Left ventricle myocardium inferior (tissue), 1 donor: ENCODE results near the gene STX2. TPM values are rescaled to one million over a fixed set of nuclear protein-coding genes. Genes with fewer than 3 reads are reported as not detected.

ENCODE experiments used
- DNase-seq: peaks from one replicate; pipeline ENCODE4 v3.0.0-alpha.2; 2020
- H3K27ac ChIP-seq: fragments of 200-600 bp; replicated peaks from 2 replicates; pipeline ENCODE4 v1.8.0; 2021
- H3K27me3 ChIP-seq: fragments of 200-600 bp; 2 replicates; pipeline ENCODE4 v1.8.0; 2021; ENCODE audit warnings: low read depth
- H3K36me3 ChIP-seq: fragments of 200-600 bp; 2 replicates; pipeline ENCODE4 v1.8.0; 2021
- H3K4me1 ChIP-seq: fragments of 200-600 bp; 2 replicates; pipeline ENCODE4 v1.8.0; 2021
- H3K4me3 ChIP-seq: fragments of 200-600 bp; 2 replicates; pipeline ENCODE4 v1.8.0; 2021; ENCODE audit warnings: mild to moderate bottlenecking, moderate library complexity
- H3K9me3 ChIP-seq: fragments of 200-600 bp; replicated peaks from 2 replicates; pipeline ENCODE4 v1.8.0; 2021
- intact Hi-C: fragments of 100-400 bp; cut with micrococcal nuclease; formaldehyde crosslinking; loops from one replicate; pipeline ENCODE4 v1.11.0; 2022
- total RNA-seq: library from RNA; stranded (reverse); fragmentation: NEBNext Ultra II Directional; extraction: Animal tissue kit (Norgen Biotek cat#: 25700); gene quantifications from one replicate; pipeline ENCODE4 v1.2.1, GENCODE V29; 2021
- TF ChIP-seq, protein P1 (sequence below): fragments of 200-600 bp; IDR thresholded peaks from 2 replicates; pipeline ENCODE4 v1.8.0; 2021; ENCODE audit warnings: antibody characterized with exemption, mild to moderate bottlenecking, borderline replicate concordance
- donor health status: DM: no; HTN: yes; CAD: no; lungs with severe emphysema.

Gene STX2
- total RNA-seq, 1 donor from 2014 or later = 11.1 TPM

DNA sequence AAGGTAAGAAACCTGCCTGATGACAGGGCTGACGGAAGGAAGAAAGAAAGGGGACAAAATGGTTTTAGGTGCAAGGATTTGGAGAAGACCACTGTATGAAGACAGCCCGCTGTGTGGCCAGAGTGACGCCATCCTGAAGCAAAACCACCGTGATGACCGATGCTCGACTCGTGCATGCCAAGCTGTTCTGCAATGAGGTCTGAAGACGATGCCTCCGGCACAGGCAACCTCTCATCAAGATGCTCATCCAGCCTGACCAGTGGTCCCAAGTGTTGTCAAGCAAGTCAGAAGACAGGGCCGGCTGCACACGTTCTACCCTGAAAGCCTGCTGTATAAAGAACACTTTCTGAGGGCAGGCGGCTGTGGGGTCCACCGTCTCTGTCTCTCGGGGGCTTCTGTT, 34.8 kb downstream of the STX2 start:
- no peak overlapping the region for H3K27ac ChIP-seq
- H3K27me3 ChIP-seq = no peaks in the 10 kb centered on the region
- peaks cover 97% of the 10 kb centered on the region for H3K36me3 ChIP-seq
- TF ChIP-seq, protein P1, sequence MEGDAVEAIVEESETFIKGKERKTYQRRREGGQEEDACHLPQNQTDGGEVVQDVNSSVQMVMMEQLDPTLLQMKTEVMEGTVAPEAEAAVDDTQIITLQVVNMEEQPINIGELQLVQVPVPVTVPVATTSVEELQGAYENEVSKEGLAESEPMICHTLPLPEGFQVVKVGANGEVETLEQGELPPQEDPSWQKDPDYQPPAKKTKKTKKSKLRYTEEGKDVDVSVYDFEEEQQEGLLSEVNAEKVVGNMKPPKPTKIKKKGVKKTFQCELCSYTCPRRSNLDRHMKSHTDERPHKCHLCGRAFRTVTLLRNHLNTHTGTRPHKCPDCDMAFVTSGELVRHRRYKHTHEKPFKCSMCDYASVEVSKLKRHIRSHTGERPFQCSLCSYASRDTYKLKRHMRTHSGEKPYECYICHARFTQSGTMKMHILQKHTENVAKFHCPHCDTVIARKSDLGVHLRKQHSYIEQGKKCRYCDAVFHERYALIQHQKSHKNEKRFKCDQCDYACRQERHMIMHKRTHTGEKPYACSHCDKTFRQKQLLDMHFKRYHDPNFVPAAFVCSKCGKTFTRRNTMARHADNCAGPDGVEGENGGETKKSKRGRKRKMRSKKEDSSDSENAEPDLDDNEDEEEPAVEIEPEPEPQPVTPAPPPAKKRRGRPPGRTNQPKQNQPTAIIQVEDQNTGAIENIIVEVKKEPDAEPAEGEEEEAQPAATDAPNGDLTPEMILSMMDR = no peak
- intact Hi-C loops = no loop called here
- no peaks in the 10 kb centered on the region for H3K9me3 ChIP-seq
- DNase-seq = no peak
- H3K4me1 ChIP-seq = no peaks in the 10 kb centered on the region
- H3K4me3 ChIP-seq = no peak overlapping the region

DNA sequence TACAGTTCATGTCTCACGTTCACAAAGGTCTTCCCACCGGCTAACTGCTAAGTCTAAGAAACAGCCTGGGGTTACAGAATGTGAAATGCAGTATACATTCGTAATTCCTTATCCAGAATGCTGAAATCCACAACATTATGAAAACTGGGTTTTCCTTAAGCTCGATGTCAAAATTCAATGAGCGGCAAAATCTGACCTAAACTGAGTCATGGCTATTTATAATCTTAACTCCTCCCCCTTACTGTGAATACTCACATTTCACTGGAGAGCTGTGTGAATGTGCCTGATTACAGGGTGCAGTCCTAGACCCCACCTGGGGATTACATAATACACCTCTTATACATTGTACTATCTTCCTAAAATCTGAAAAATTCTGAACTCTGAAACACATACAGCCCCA, 35.3 kb downstream of the STX2 start:
- intact Hi-C loops = no loop called here
- no peak for DNase-seq
- H3K4me3 ChIP-seq = no peak overlapping the region
- no peaks in the 10 kb centered on the region for H3K9me3 ChIP-seq
- H3K36me3 ChIP-seq = peaks cover 97% of the 10 kb centered on the region
- no peaks in the 10 kb centered on the region for H3K4me1 ChIP-seq
- no peaks in the 10 kb centered on the region for H3K27me3 ChIP-seq
- TF ChIP-seq, protein P1 = no peak
- no peak overlapping the region for H3K27ac ChIP-seq

DNA sequence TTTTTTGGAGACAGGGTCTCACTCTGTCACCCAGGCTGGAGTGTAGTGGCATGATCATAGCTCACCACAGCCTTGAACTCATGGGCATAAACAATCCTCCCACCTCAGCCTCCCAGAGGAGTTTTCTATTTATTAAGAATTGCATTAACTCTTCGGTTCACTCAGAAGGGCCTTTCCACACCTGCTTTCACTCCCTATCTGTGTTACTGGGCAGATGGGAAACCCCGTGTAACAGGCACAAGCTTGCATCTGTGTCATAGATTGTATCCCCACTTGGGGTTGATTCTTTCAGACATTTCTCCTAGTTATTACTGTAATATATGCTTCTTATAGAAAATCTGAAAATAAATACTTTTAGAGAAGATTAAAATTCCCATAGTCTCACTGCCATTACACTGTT, 38.7 kb downstream of the STX2 start:
- TF ChIP-seq, protein P1 = no peak
- H3K4me1 ChIP-seq = no peaks in the 10 kb centered on the region
- no peaks in the 10 kb centered on the region for H3K9me3 ChIP-seq
- no peaks in the 10 kb centered on the region for H3K27me3 ChIP-seq
- H3K36me3 ChIP-seq = peaks cover 94% of the 10 kb centered on the region
- no peak overlapping the region for H3K4me3 ChIP-seq
- no peak overlapping the region for H3K27ac ChIP-seq
- DNase-seq = no peak
- intact Hi-C loops = no loop called here

GRCh38 chr12:130799051-130799450, 40.0 kb downstream of the STX2 start:
- no peaks in the 10 kb centered on the region for H3K27me3 ChIP-seq
- DNase-seq = no peak
- no peaks in the 10 kb centered on the region for H3K4me1 ChIP-seq
- intact Hi-C loops = no loop called here
- no peaks in the 10 kb centered on the region for H3K9me3 ChIP-seq
- TF ChIP-seq, protein P1 = no peak
- no peak overlapping the region for H3K4me3 ChIP-seq
- peaks cover 94% of the 10 kb centered on the region for H3K36me3 ChIP-seq
- no peak overlapping the region for H3K27ac ChIP-seq

DNA sequence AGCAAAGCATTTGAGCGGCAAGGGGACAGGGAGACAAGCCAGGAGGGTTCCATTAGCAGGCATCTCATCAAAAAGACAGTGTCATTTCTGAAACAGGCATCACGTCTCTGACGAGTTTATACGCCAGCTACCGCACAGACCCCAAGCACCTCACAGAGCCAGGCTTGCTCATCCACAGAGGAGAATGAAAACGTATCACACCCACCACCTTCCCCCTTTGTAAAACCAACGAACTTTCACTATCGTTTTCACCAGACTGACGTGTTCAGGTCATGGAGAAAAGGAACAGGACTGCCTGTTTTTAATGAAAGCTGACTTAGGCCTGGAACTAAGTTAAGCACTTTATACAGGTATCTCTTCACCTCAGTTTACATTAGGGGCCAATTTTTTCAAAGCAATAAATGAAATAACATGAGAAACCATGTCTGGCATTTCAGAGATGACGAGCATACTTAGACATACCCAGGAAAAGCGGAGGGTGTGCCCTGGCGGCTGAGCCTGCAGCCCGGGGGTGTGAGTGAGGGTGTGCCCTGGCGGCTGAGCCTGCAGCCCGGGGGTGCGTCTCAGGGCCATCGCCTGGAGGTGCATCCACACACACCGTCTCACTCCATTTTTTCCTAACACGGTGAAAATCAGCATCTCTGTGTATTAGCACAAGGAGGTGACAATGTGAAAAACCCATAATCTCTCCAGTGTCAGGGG, 41.9 kb downstream of the STX2 start:
- Histone ChIP-seq H3K4me1 (no peaks in the 10 kb centered on the region), H3K9me3 (no peaks in the 10 kb centered on the region), H3K4me3 (no peak overlapping the region), H3K36me3 (peaks cover 85% of the 10 kb centered on the region), H3K27ac (no peak overlapping the region), H3K27me3 (no peaks in the 10 kb centered on the region)
- DNase-seq = no peak
- TF ChIP-seq, protein P1 = no peak
- intact Hi-C loops = no loop called here
